Measurements from ENCODE around the gene TK1. TPM values are rescaled to one million over a fixed set of nuclear protein-coding genes. Genes with fewer than 3 reads are reported as not detected.

Gene TK1
- total RNA-seq, 1 donor from 2014 or later = 33.3 TPM

Other genes with a start within 250 kb of the TK1 start
- gene TNRC6C, start 228.3 kb downstream of the TK1 start, total RNA-seq = 6.8 TPM
- gene TMC6, start 58.3 kb downstream of the TK1 start, total RNA-seq = 50.2 TPM
- 2.0 TPM for gene TMC8, start 56.3 kb downstream of the TK1 start, total RNA-seq
- gene C17orf99, start 40.7 kb downstream of the TK1 start, total RNA-seq = 0.44 TPM
- gene SYNGR2, start 18.5 kb downstream of the TK1 start, total RNA-seq = 73.0 TPM
- 19.2 TPM for gene AFMID, start 310 bp upstream of the TK1 start, total RNA-seq
- 28.5 TPM for gene BIRC5, start 27.2 kb upstream of the TK1 start, total RNA-seq
- not detected for gene TMEM235, start 44.6 kb upstream of the TK1 start, total RNA-seq
- gene SOCS3, start 173.0 kb upstream of the TK1 start, total RNA-seq = 13.6 TPM
- gene PGS1, start 191.6 kb upstream of the TK1 start, total RNA-seq = 15.9 TPM